Hepatocyte (in vitro differentiated cells): ENCODE measurements around the gene RHOU.

Experiments
- CTCF ChIP-seq: fragments of 200-600 bp; sonication (generic); IDR thresholded peaks from 2 replicates; pipeline ENCODE4 v1.5.1; 2016; ENCODE audit warnings: antibody characterized with exemption, mild to moderate bottlenecking; ENCODE audit not compliant: poor library complexity
- EZH2 ChIP-seq: fragments of 200-600 bp; sonication (generic); IDR thresholded peaks from 2 replicates; pipeline ENCODE4 v1.6.1; 2016; ENCODE audit warnings: antibody characterized with exemption, mild to moderate bottlenecking, borderline replicate concordance

- TF ChIP-seq CTCF: no peak
- TF ChIP-seq EZH2: no peak
These were observed 40.0 kb upstream of the RHOU start for GRCh38 chr1:228695015-228695955.
